HS-5 (cell line): ENCODE data around the gene CIRBP.

Source experiments
- DNase-seq: peaks from one replicate; pipeline ENCODE4 v3.0.0-alpha.2; 2012; ENCODE audit warnings: low read depth

The CIRBP gene

DNA sequence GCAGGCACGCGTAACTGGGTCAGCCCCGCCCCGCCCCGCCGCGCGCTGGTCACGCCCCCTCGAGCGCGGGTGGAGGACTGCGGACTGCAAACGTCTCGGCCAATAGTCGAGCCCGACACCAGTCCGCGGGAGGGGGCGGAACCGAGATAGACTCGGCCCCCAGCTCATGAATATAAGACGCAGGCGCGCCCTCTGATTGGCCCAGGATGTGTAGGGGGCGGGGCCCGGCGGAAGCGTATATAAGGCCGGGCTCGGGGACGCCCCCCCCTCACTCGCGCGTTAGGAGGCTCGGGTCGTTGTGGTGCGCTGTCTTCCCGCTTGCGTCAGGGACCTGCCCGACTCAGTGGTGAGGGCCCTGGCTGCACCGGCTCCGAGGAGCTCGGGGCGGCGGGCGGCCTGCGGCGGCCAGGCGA is at the start of gene CIRBP:
CIRBP (plus strand) TSS at position 268 of the 413 bp plus-strand sequence. CDS start 1,602 bp downstream, outside the sequence.
- DNase-seq = no peak

DNA sequence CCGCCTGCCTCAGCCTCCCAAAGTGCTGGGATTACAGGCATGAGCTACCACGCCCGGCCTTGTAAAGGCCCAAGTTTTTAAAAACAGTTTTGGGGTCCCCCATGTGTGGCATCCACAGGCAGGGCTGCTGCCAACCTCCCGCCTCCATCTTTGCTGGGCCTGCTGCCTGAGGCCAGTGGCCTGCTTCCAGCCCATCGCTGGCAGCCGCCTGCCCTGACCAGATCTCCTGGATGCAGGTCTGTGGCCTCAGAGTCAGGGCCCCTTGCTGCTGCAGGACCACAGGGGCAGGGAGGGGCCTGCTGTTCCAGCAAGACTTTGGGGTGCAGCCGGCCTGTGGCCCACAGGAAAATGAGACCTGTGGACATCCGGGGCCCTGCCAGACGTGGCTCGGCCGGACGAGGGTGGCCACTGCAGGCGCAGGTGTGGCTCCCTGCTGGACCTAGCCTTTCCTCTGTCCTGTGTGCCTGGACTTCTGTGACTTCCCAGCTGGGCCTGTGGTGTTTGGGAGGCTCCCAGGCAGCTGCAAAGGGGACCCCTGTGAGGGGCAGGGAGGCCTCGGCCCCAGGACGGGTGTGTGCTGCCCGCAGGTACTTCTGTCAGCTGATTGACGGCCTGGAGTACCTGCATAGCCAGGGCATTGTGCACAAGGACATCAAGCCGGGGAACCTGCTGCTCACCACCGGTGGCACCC is 49.2 kb upstream of the CIRBP start:
- DNase-seq = no peak

DNA sequence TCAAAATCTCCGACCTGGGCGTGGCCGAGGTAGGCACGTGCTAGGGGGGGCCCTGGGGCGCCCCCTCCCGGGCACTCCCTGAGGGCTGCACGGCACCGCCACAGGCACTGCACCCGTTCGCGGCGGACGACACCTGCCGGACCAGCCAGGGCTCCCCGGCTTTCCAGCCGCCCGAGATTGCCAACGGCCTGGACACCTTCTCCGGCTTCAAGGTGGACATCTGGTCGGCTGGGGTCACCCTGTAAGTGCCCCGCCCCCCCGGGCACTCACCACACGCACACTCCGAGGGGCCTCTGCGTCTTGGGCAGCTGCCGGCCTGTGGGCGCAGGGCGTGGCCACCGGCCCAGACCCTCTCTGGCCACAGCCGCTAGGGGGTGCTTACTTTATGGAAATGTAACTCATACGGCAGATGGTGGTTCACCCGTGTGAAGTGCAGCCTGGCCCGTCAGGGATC is 48.6 kb upstream of the CIRBP start:
- DNase-seq = no peak

GRCh38 chr19:1220976-1221903 is 47.9 kb upstream of the CIRBP start:
- no peak for DNase-seq

GRCh38 chr19:1221904-1222255 is 47.3 kb upstream of the CIRBP start:
- no peak for DNase-seq

DNA sequence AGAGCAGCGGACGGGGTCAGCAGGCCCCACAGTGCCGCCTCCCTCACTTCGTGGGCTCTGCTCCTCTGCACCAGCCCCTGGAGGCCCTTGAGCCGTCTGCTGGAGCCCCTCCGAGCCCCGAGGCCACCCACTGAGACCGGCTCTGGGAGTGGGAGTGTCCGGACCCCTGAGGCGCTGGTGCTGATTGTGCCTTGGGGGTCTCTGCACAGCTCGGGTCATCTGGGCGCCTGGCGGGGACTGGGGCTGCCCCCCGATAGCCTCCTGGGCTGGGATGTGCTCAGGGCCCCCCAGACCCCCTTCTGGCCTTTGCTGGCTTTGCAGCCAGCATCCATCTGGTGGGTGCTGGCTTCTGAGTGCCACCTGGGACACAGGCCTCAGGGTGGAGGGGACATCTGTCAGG is 46.7 kb upstream of the CIRBP start:
- DNase-seq = no peak

- no peak for DNase-seq
Observed at GRCh38 chr19:1223018-1223855, 45.9 kb upstream of the CIRBP start.

DNA sequence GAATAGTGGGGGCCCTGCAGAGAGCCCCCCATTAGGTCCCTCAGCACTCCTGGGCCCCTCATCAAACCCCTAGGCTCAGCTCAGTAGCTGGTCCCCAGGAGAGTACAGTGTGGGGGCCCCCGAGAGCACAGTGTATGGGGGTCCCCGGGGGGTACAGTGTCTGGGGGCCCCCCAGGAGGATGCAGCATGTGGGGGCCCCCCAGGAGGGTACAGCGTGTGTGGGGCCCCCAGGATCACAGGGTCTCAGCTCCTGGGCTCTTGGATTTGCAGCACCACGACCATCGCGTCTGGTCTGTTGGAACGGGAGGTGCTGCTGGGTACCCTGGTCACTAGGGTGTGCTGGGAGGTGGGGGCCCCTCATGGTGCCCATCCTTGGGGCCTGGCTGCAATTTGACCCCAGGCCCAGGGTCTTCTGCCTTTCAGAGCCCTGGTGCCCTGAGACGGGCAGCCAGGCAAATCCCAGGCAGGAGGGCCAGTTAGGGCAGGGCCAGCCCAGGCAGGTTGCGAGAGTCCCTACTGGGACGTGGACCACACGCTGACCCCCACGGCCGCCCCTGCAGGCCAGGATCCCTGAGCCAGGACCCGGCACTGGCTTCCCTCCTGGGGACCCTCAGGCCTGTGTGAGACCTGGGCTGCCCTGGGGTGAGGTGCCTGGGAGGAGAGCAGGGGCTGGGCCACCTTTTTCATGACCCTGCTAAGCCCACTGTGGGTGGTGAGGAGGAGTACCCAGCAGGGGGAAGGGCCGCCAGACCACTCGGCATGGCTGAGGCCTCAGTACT is 44.9 kb upstream of the CIRBP start:
- no peak for DNase-seq

GRCh38 chr19:1224847-1225246 is 44.3 kb upstream of the CIRBP start:
- no peak for DNase-seq

DNA sequence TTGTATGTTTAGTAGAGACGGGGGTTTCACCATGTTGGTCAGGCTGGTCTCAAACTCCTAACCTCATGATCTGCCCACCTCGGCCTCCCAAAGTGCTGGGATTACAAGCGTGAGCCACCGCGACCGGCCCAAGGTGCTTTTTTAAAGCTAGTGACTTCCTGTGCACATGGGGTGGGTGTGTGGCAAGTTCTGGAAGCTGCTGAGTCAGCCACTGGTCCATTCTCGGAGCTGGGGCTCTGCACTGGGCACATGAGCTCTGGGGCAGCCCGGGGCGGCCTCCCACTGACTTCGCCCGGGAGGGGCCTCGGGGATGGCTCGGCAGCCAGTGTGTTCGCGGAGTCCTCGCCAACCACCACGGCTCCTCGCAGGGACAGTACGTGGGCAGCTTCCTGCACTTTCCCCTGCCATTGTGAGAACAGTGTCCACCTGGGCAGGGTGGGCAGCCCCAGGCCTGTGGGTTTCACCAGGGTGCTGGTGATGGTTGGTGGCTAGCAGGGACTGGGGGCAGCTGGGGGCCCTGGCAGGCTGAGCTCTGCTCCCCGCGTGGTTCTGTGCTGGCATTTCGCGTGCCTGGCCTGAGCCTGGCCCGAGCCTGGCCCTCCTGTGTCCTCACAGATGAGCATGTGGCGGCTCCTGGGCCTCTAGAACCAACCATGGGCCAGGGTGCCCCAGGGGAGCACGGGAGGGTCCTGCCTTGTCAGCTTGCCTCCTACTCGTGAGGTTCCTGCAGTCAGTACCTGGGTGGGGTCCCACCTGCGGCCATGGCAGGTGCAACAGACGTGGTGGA is 43.5 kb upstream of the CIRBP start:
- no peak for DNase-seq

DNA sequence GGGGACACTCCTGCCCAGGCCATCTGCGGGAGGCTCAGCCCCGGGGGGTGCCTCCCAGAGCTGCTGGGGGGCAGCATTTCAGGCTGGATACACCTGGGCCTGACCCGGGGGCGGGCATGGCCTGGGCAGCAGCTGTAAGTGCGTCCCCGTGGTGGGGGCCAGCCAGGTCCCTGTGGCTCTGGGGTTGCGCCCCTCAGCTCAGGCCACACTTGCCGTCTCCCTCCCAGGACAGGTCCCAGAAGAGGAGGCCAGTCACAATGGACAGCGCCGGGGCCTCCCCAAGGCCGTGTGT is 43.0 kb upstream of the CIRBP start:
- no peak for DNase-seq

GRCh38 chr19:1226522-1227303 is 42.4 kb upstream of the CIRBP start:
- DNase-seq = no peak

DNA sequence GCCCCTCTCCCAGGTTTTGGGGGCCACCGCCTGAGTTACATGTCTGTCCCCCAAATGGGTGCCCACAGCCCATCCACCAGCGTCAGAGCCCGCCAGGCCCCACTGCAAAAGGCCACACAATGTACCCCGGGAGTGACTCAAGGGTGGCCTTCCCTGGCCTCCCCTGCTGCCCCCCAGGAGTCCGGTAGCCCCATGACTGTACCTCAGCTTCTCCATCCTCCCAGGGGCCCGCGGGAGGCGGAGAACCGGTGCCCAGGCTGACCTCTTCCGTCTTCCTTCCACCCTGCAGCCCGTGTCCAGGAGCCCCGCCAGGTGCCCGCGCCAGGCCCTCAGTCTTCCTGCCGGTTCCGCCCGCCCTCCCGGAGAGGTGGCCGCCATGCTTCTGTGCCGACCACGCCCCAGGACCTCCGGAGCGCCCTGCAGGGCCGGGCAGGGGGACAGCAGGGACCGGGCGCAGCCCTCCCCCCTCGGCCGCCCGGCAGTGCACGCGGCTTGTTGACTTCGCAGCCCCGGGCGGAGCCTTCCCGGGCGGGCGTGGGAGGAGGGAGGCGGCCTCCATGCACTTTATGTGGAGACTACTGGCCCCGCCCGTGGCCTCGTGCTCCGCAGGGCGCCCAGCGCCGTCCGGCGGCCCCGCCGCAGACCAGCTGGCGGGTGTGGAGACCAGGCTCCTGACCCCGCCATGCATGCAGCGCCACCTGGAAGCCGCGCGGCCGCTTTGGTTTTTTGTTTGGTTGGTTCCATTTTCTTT is 41.7 kb upstream of the CIRBP start:
- DNase-seq = no peak

DNA sequence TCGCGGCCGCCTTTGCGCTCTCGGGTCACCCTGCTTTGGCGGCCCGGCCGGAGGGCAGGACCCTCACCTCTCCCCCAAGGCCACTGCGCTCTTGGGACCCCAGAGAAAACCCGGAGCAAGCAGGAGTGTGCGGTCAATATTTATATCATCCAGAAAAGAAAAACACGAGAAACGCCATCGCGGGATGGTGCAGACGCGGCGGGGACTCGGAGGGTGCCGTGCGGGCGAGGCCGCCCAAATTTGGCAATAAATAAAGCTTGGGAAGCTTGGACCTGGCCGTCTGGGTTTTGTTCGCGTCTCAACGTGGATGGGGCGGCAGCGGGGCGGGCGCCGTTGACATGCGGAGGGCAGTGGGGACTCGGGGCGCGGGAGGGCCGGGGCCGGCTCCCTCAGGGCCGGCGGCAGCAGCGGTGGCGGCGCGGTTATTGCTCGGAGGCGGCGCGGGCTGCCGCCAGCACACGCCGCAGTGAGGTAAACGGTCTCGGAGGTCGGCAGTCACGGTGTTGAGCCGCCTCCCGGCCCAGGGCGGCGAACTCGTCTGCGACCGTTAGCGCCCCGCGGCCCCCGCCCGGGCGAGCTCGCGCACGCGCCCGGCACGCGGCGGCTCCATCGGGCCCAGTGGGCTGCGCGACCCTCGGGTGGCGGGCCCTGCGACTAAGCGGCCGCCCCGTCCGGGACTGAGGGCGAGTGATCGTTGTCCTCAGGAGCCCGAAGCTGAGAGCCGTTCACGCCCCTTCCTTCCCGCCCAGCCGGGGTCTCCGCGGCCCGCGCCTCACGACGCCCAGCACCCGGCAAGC is 40.8 kb upstream of the CIRBP start:
- DNase-seq = no peak

DNA sequence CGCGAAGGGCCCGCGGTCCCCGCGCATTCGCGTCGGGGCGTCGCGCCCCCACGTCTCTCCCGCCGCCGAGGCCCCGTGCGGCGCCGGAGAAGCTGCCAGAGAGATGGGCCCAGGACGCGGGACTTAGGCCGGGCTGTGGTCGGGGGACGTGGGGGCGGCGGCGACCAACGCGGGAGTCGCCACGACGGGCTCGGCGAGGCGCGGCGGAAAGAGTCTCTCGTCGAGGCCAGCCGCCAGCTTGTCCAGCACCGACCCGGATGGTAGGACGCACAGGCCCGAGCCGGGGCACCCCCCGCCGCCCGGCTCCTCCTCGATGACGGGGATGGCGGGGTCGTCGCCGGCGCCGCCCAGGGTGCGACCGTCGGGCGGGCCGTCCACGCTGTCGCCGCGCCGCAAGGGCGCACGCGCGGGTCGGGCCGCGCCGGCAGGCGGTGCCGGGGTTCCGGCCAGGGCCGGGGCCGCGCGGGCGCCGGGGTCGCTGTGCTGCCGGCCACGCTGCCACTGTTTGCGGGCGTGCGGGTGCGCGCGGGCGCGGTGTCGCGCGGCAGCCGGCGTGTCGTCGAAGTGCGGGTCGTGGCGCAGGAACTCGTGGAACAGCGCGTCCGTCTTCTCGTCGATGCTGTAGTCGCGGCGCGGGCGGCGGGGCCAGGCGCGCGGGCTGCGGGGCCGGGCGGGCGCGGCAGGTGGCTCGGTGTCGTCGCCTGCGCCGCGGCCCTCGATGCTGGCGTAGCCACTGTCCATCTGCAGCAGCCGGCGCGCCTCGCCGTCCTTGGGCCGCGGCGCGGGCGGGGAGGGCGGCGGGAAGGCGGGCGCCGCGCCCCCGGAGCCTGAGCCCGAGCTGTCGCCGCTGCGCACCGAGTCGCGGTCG is 39.8 kb upstream of the CIRBP start:
- no peak for DNase-seq

DNA sequence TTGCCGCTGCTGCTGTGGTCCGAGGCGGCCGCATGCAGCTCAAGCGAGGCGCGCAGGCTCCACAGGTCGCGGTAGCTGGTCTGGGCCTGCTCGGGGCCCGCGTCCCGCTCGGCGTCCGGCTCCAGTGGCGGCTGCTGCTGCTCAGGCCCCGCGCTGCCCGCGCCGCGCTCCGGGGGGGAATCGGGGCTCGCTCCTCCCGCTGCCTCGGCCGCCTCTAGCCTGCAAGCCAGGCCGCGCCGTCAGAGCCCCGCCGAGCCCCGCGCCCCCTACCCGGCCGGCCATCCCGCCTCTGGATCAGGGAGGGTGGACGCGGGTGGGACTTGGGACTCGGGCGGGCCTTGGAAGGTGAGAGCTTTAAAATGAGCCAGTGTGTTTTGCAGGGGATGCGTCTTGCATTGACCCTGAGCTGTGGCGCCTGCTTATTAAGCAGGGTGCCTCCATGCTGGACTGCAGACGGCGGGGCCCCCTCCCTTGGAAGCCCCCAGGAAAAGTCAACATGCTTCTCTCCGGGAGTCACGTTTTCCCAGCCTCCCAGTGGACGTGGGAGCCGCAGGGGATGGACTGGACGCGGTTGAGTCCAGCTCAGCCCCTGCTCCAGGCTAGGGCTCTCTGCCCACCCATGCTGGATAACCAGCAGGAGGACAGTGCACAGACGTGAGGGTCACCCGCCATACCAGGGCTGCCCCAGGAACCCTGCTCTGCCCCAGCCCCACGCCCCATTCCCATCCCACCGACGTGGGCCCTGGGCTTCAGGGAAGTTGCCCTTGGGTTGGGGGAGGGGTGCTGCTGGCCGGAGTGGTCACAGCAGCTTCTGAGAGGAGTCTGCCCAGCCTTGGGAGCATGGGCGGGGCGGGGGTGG is 39.0 kb upstream of the CIRBP start:
- no peak for DNase-seq
